GM23248 (cell line): ENCODE data around the gene CSF1R. TPM values are rescaled to one million over a fixed set of nuclear protein-coding genes. Genes with fewer than 3 reads are reported as not detected.

Source experiments
- DNase-seq: peaks from one replicate; pipeline ENCODE4 v3.0.0-alpha.2; 2015
- H2AFZ ChIP-seq: fragments of 200-600 bp; sonication (generic); 2 replicates; pipeline ENCODE4 v1.6.1; 2016; ENCODE audit warnings: antibody characterized with exemption
- H3F3A ChIP-seq: fragments of 200-600 bp; sonication (generic); 2 replicates; pipeline ENCODE4 v1.6.1; 2016; ENCODE audit warnings: mild to moderate bottlenecking, antibody characterized with exemption, mixed run types; ENCODE audit not compliant: insufficient read depth
- H3K27ac ChIP-seq: fragments of 200-600 bp; sonication (generic); 2 replicates; pipeline ENCODE4 v1.5.1; 2016; ENCODE audit warnings: mild to moderate bottlenecking
- H3K27me3 ChIP-seq: fragments of 200-600 bp; sonication (generic); replicated peaks from 2 replicates; pipeline ENCODE4 v1.6.1; 2016; ENCODE audit warnings: mild to moderate bottlenecking; ENCODE audit not compliant: insufficient read depth
- H3K36me3 ChIP-seq: fragments of 200-600 bp; sonication (generic); 2 replicates; pipeline ENCODE4 v1.6.1; 2016; ENCODE audit warnings: low read depth, mild to moderate bottlenecking
- H3K4me1 ChIP-seq: fragments of 200-600 bp; sonication (generic); 2 replicates; pipeline ENCODE4 v1.6.1; 2016; ENCODE audit warnings: mild to moderate bottlenecking; ENCODE audit not compliant: insufficient read depth
- H3K4me2 ChIP-seq: fragments of 200-600 bp; sonication (generic); one replicate; pipeline ENCODE4 v1.6.1; 2016; ENCODE audit warnings: mild to moderate bottlenecking; ENCODE audit not compliant: unreplicated experiment
- H3K4me3 ChIP-seq: fragments of 200-600 bp; sonication (generic); 2 replicates; pipeline ENCODE4 v1.5.1; 2016; ENCODE audit warnings: mild to moderate bottlenecking
- H3K79me2 ChIP-seq: fragments of 200-600 bp; sonication (generic); 2 replicates; pipeline ENCODE4 v1.6.1; 2016; ENCODE audit warnings: mild to moderate bottlenecking; ENCODE audit not compliant: insufficient read depth
- H3K9ac ChIP-seq: fragments of 200-600 bp; sonication (generic); 2 replicates; pipeline ENCODE4 v1.6.1; 2016; ENCODE audit warnings: mild to moderate bottlenecking
- H3K9me2 ChIP-seq: fragments of 200-600 bp; sonication (generic); 2 replicates; pipeline ENCODE4 v1.6.1; 2016; ENCODE audit warnings: mixed run types, mild to moderate bottlenecking, moderate library complexity; ENCODE audit not compliant: insufficient read depth
- H3K9me3 ChIP-seq: fragments of 200-600 bp; sonication (generic); one replicate; pipeline ENCODE4 v1.6.1; 2017; ENCODE audit warnings: low read depth
- H4K20me1 ChIP-seq: fragments of 200-600 bp; sonication (generic); 2 replicates; pipeline ENCODE4 v1.6.0; 2016; ENCODE audit not compliant: insufficient read depth
- EZH2 ChIP-seq: fragments of 200-600 bp; sonication (generic); IDR thresholded peaks from 2 replicates; pipeline ENCODE4 v1.6.1; 2018; ENCODE audit warnings: antibody characterized with exemption, mild to moderate bottlenecking; ENCODE audit not compliant: insufficient read depth, poor library complexity, severe bottlenecking
- EZH2phosphoT487 ChIP-seq: fragments of 200-600 bp; sonication (generic); IDR thresholded peaks from 2 replicates; pipeline ENCODE4 v1.6.1; 2018; ENCODE audit warnings: antibody characterized with exemption, moderate library complexity, mild to moderate bottlenecking, low read depth; ENCODE audit not compliant: insufficient read depth
- WGBS, 2 experiments: methylation state at CpG; one replicate each; pipeline ENCODE4 v1.1.6; 2015 to 2017; ENCODE audit warnings: low lambda C conversion rate in 2 of 2, low coverage in 1 of 2; ENCODE audit errors: missing lambda C conversion rate in 2 of 2; 5-methylcytosine and 5-hydroxymethylcytosine counted together
- in situ Hi-C: fragments of 300-500 bp; cut with MboI; formaldehyde crosslinking; loops from 2 replicates; pipeline ENCODE4 v1.15.0; 2020
- polyA plus RNA-seq: library from polyadenylated mRNA; unstranded; fragments of >200 nt; fragmentation: Nextera tagmentation; extraction: Ambion mirVana; gene quantifications from 2 replicates; pipeline ENCODE4 v1.2.1, GENCODE V29; 2016
- total RNA-seq: library from RNA; depleted of rRNA; stranded (reverse); fragments of >200 nt; shearing (Covaris generic); gene quantifications from 2 replicates; pipeline ENCODE4 v1.2.3, GENCODE V29; 2014

The CSF1R gene
- total and polyA plus RNA-seq, 2 experiments from 2014 or later = 0.56 TPM; not detected in 1

DNA sequence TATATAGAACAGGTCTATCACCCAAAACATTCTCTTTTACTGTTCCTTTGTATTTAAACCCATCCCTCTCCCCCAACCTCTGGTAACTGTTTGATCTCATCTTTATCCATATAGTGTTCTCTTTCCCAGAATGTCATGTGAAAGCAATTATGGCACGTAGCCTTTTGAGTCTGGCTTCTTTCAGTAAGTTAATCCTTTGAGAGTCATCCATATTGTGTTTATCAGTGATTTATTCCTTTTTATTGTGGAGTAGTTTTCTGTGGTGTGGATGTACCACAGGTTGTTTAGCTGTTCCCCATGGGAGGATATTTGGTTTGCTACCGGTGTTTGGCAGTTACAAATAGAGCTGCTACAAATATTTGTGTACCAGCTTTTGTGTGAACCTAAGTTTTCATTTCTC lies 47.8 kb downstream of the CSF1R start:
- H3K36me3 ChIP-seq = peaks cover 76% of the 10 kb centered on the region
- no peak overlapping the region for H3K4me2 ChIP-seq
- no peaks in the 10 kb centered on the region for H3K9me3 ChIP-seq
- peaks cover 37% of the 10 kb centered on the region for H3K4me1 ChIP-seq
- no peaks in the 10 kb centered on the region for H4K20me1 ChIP-seq
- in situ Hi-C loops = no loop called here
- no peaks in the 10 kb centered on the region for H3K9me2 ChIP-seq
- no peaks in the 10 kb centered on the region for H3K27me3 ChIP-seq
- no peak overlapping the region for H3K27ac ChIP-seq
- H3K4me3 ChIP-seq = no peak overlapping the region
- no peak overlapping the region for H3K9ac ChIP-seq
- no peak for DNase-seq
- H3K79me2 ChIP-seq = peaks cover 36% of the 10 kb centered on the region
- no peak for TF ChIP-seq EZH2
- H2AFZ ChIP-seq = no peak overlapping the region
- WGBS, 2 experiments = 48 to 58% methylated on average over 2 of the region's 2 CpGs
- peaks cover 63% of the 10 kb centered on the region for H3F3A ChIP-seq

DNA sequence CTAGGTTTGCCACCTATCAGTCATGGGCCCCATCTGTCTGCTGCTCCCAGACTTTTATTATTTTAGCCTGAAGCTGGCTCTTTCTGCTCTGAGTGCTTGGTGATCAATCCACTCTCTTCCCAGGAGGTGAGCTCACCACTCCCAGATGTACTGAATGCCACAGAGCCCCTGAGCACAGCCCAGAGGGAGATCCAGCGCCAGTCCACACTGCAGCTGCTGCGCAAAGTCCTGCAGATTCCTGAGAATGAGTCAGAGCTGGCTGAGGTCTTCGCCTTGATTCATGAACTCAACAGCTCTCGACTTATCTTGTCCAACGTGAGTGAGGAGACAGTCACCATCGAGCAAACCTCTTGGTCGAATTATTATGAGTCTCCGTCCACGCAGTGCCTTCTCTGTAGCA lies 49.8 kb downstream of the CSF1R start:
- H3F3A ChIP-seq = peaks cover 69% of the 10 kb centered on the region
- H3K9me2 ChIP-seq = no peaks in the 10 kb centered on the region
- no peaks in the 10 kb centered on the region for H4K20me1 ChIP-seq
- peak overlapping the region; percentile 70 for H3K4me2 ChIP-seq
- WGBS, 2 experiments = 0 to 1% methylated on average over 9 of the region's 9 CpGs
- H3K27me3 ChIP-seq = no peaks in the 10 kb centered on the region
- no peaks in the 10 kb centered on the region for H3K9me3 ChIP-seq
- peak; percentile 99 for DNase-seq
- TF ChIP-seq EZH2 = no peak
- TF ChIP-seq EZH2phosphoT487 = peak; percentile 76; the same call in 1 of the 2 replicates
- H3K4me3 ChIP-seq = peak overlapping the region; percentile 34
- peak overlapping the region; percentile 79 for H3K27ac ChIP-seq
- H3K36me3 ChIP-seq = peaks cover 70% of the 10 kb centered on the region
- no peak overlapping the region for H2AFZ ChIP-seq
- H3K79me2 ChIP-seq = peaks cover 32% of the 10 kb centered on the region
- in situ Hi-C loops = no loop called here
- H3K4me1 ChIP-seq = peaks cover 32% of the 10 kb centered on the region
- peak overlapping the region; percentile 46 for H3K9ac ChIP-seq

DNA sequence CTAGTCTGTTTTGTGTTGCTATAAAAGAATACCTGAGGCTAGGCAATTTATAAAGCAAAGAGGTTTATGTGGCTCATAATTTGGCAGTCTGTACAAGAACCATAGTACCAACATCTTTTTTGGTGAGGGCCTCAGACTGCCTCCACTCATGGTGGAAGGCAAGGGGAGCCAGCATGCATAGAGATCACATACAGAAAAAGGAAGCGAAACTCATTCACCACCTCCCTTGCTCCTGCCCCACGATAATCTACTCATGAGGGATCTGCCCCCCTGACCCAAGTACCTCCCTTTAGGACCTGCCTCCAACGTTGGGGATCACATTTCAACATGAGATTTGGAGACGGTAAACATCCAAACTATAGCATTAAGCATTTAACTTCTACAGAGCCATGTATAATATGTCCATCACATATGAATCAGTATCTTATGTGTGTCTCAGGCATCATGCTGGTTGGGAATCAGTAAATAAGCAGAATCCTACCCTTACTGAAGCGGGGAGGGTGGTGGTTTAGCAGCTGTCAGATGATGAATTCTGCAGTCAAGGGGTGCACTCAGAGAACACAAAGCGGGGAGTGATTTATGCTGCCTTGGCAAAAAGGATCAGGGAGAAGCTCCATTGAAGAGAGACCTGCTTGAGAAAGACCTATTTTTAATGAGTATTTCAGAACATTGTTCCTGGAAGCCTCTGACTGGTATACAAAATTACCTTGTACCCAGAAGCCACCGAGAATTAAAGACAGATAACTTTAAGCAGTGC lies 51.0 kb downstream of the CSF1R start:
- no peaks in the 10 kb centered on the region for H4K20me1 ChIP-seq
- TF ChIP-seq EZH2phosphoT487 (no peak), EZH2 (no peak)
- peaks cover 32% of the 10 kb centered on the region for H3K4me1 ChIP-seq
- H3K79me2 ChIP-seq = peaks cover 20% of the 10 kb centered on the region
- WGBS, 2 experiments = 77 to 81% methylated on average over 7 of the region's 7 CpGs
- no peak overlapping the region for H3K4me3 ChIP-seq
- H3K9ac ChIP-seq = no peak overlapping the region
- in situ Hi-C loops = no loop called here
- peak overlapping the region; percentile 79 for H3K27ac ChIP-seq
- no peaks in the 10 kb centered on the region for H3K27me3 ChIP-seq
- no peak for DNase-seq
- H3F3A ChIP-seq = peaks cover 69% of the 10 kb centered on the region
- H3K9me3 ChIP-seq = no peaks in the 10 kb centered on the region
- H3K36me3 ChIP-seq = peaks cover 70% of the 10 kb centered on the region
- H3K4me2 ChIP-seq = peak overlapping the region; percentile 33
- H2AFZ ChIP-seq = no peak overlapping the region
- no peaks in the 10 kb centered on the region for H3K9me2 ChIP-seq

DNA sequence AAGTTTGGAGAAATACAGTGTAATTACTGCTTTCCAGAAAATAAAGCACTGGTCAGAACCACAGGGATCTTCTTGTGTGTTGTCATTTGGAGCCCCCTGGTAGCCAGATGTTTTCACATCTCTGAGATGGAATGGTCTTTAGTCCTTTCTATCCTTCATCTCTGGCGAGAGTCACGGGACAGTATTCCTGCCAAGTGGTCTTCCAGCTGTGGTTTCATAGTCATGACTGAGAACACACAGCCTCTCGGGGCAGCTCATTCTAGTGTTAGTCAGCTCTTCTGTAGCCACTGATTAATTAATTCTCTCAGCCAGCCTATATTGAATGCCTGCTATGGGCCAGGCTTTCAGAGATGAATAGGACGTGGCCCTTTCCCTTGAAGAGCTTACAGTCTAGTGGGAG lies 51.7 kb downstream of the CSF1R start:
- Histone ChIP-seq H3K27me3 (no peaks in the 10 kb centered on the region), H3K4me2 (peak overlapping the region; percentile 33), H2AFZ (no peak overlapping the region), H3K4me3 (no peak overlapping the region), H3K79me2 (peaks cover 14% of the 10 kb centered on the region), H3K36me3 (peaks cover 66% of the 10 kb centered on the region), H3K9me2 (no peaks in the 10 kb centered on the region), H3K4me1 (peaks cover 32% of the 10 kb centered on the region), H3F3A (peaks cover 69% of the 10 kb centered on the region), H3K9me3 (no peaks in the 10 kb centered on the region), H3K9ac (0 out of 2 replicates have a peak overlapping the region, but pooled peaks have one; percentile 5), H3K27ac (peak overlapping the region; percentile 79), H4K20me1 (no peaks in the 10 kb centered on the region)
- WGBS, 2 experiments = 3 to 4% methylated on average over 4 of the region's 4 CpGs
- in situ Hi-C loops = no loop called here
- peak; percentile 94 for DNase-seq
- no peak for TF ChIP-seq EZH2
- no peak for TF ChIP-seq EZH2phosphoT487
